GM12864 (cell line): ENCODE data around the gene ROS1.

Experiments used
- DNase-seq: peaks from one replicate; pipeline ENCODE4 v3.0.0-alpha.2; 2011; ENCODE audit warnings: low read depth
- H3K4me3 ChIP-seq: 2 replicates; pipeline ENCODE4 v1.5.1; 2011; ENCODE audit warnings: mild to moderate bottlenecking, low read depth, low read length, control low read depth
- CTCF ChIP-seq: IDR thresholded peaks from 2 replicates; pipeline ENCODE4 v1.5.1; 2011; ENCODE audit warnings: low read depth, mild to moderate bottlenecking, moderate library complexity, low read length, control low read depth, inconsistent platforms; ENCODE audit errors: missing control alignments

Gene ROS1

GRCh38 chr6:117440706-117441525 lies 15.2 kb upstream of the ROS1 start:
- TF ChIP-seq CTCF: no peak
- no peak overlapping the region for H3K4me3 ChIP-seq
- DNase-seq: no peak

GRCh38 chr6:117432273-117432672 lies 6.5 kb upstream of the ROS1 start:
- no peak for TF ChIP-seq CTCF
- no peak for DNase-seq
- H3K4me3 ChIP-seq: no peak overlapping the region

GRCh38 chr6:117423754-117424153 lies 2.0 kb downstream of the ROS1 start:
- DNase-seq: no peak
- no peak overlapping the region for H3K4me3 ChIP-seq
- TF ChIP-seq CTCF: no peak

- TF ChIP-seq CTCF: no peak
- H3K4me3 ChIP-seq: no peak overlapping the region
- no peak for DNase-seq
These were observed 7.4 kb downstream of the ROS1 start for GRCh38 chr6:117418320-117418719.

GRCh38 chr6:117417851-117418250 lies 7.9 kb downstream of the ROS1 start:
- TF ChIP-seq CTCF: no peak
- no peak overlapping the region for H3K4me3 ChIP-seq
- DNase-seq: no peak

GRCh38 chr6:117414770-117415169 lies 11.0 kb downstream of the ROS1 start:
- no peak for DNase-seq
- no peak overlapping the region for H3K4me3 ChIP-seq
- no peak for TF ChIP-seq CTCF

- no peak for TF ChIP-seq CTCF
- DNase-seq: no peak
These were observed 14.3 kb downstream of the ROS1 start for GRCh38 chr6:117411474-117411873.

More at GRCh38 chr6:117411474-117411873, 14.3 kb downstream of the ROS1 start:
- no peak overlapping the region for H3K4me3 ChIP-seq
